AG04450 (cell line): ENCODE measurements around the gene CCNJL. TPM values are rescaled to one million over a fixed set of nuclear protein-coding genes. Genes with fewer than 3 reads are reported as not detected.

Experiments used
- CTCF ChIA-PET: fragments of 300-600, 350-600 bp; formaldehyde crosslinking; extraction: SDS; loops from one replicate; lab custom pipeline; 2022; ENCODE audit warnings: antibody characterized with exemption, inconsistent platforms; lab: Charles Lee
- POLR2A ChIA-PET: fragments of 350-600 bp; formaldehyde crosslinking; extraction: SDS; loops from one replicate; lab custom pipeline; 2021; ENCODE audit warnings: antibody characterized with exemption, inconsistent platforms; lab: Yijun Ruan, JAX
- DNase-seq: peaks from one replicate; pipeline ENCODE4 v3.0.0-alpha.2; 2011; ENCODE audit warnings: low read depth, low spot score
- H3K27ac ChIP-seq: one replicate; pipeline ENCODE4 v1.5.1; 2012; ENCODE audit warnings: low read depth, low read length, control low read depth
- H3K27me3 ChIP-seq: one replicate; pipeline ENCODE4 v1.6.0; 2012; ENCODE audit warnings: low read length; ENCODE audit not compliant: control insufficient read depth, insufficient read depth
- H3K4me3 ChIP-seq: 2 replicates; pipeline ENCODE4 v1.5.1; 2011; ENCODE audit warnings: mild to moderate bottlenecking, low read depth, low read length, control low read depth
- H3K9me3 ChIP-seq: 2 replicates; pipeline ENCODE4 v1.5.1; 2012; ENCODE audit warnings: low read length; ENCODE audit not compliant: control insufficient read depth, insufficient read depth
- CTCF ChIP-seq: IDR thresholded peaks from 2 replicates; pipeline ENCODE4 v1.5.1; 2011; ENCODE audit warnings: low read depth, low read length, control low read depth, inconsistent platforms
- polyA plus RNA-seq: library from polyadenylated mRNA; depleted of rRNA; stranded (reverse); fragments of >200 nt; gene quantifications from 2 replicates; pipeline ENCODE4 v1.2.3, GENCODE V29; 2011

The CCNJL gene
- polyA plus RNA-seq, 1 experiment: 3.8 TPM

GRCh38 chr5:160353379-160353778, 41.0 kb upstream of the CCNJL start:
- ChIA-PET POLR2A (interaction anchor here (0.6 kb wide), 1 partner anchor 17 kb away, joined by 4 read pairs; no protein-coding TSS in a partner anchor), CTCF (interaction anchor here (1.6 to 1.7 kb wide), 2 partner anchors 9 to 328 kb away, joined by 3 to 6 read pairs; no protein-coding TSS in a partner anchor)

GRCh38 chr5:160352308-160352707, 39.9 kb upstream of the CCNJL start:
- no peak for TF ChIP-seq CTCF
- Histone ChIP-seq H3K27me3 (no peaks in the 10 kb centered on the region), H3K4me3 (no peak overlapping the region), H3K9me3 (no peaks in the 10 kb centered on the region; the same call in 1 of the 2 replicates), H3K27ac (no peak overlapping the region)
- CTCF ChIA-PET: interaction anchor here (0.9 to 1.6 kb wide), 3 partner anchors 154 to 331 kb away, joined by 3 to 9 read pairs (median 3); no protein-coding TSS in a partner anchor
- POLR2A ChIA-PET: no interaction called here
- DNase-seq: no peak

More at GRCh38 chr5:160353379-160353778, 41.0 kb upstream of the CCNJL start:
- Histone ChIP-seq H3K9me3 (no peaks in the 10 kb centered on the region; the same call in 1 of the 2 replicates), H3K4me3 (no peak overlapping the region), H3K27me3 (no peaks in the 10 kb centered on the region), H3K27ac (no peak overlapping the region)
- no peak for TF ChIP-seq CTCF
- no peak for DNase-seq

- Histone ChIP-seq H3K27ac (no peak overlapping the region), H3K4me3 (no peak overlapping the region), H3K27me3 (no peaks in the 10 kb centered on the region), H3K9me3 (no peaks in the 10 kb centered on the region; the same call in 1 of the 2 replicates)
- no peak for TF ChIP-seq CTCF
- ChIA-PET CTCF (interaction anchor here (0.7 to 3.4 kb wide), 2 partner anchors 20 to 328 kb away, joined by 3 to 20 read pairs; partner anchors contain the start of gene C1QTNF2), POLR2A (no interaction called here)
- DNase-seq: no peak
Observed at GRCh38 chr5:160349935-160350303, 37.6 kb upstream of the CCNJL start.

- H3K9me3 ChIP-seq: no peaks in the 10 kb centered on the region; the same call in 1 of the 2 replicates
- ChIA-PET POLR2A (no interaction called here), CTCF (interaction anchor here (1.1 to 3.4 kb wide), 2 partner anchors 10 to 328 kb away, joined by 3 to 20 read pairs; no protein-coding TSS in a partner anchor)
- H3K4me3 ChIP-seq: no peak overlapping the region
- H3K27ac ChIP-seq: no peak overlapping the region
- no peak for TF ChIP-seq CTCF
- no peak for DNase-seq
- no peaks in the 10 kb centered on the region for H3K27me3 ChIP-seq
Observed at GRCh38 chr5:160349249-160349934, 37.0 kb upstream of the CCNJL start.

GRCh38 chr5:160348080-160348479, 35.7 kb upstream of the CCNJL start:
- DNase-seq: no peak
- ChIA-PET POLR2A (no interaction called here), CTCF (interaction anchor here (0.6 to 3.4 kb wide), 6 partner anchors 9 to 326 kb away, joined by 3 to 20 read pairs (median 4); no protein-coding TSS in a partner anchor)

More at GRCh38 chr5:160348080-160348479, 35.7 kb upstream of the CCNJL start:
- no peaks in the 10 kb centered on the region for H3K27me3 ChIP-seq
- H3K4me3 ChIP-seq: no peak overlapping the region
- H3K9me3 ChIP-seq: no peaks in the 10 kb centered on the region; the same call in 1 of the 2 replicates
- H3K27ac ChIP-seq: no peak overlapping the region
- no peak for TF ChIP-seq CTCF
